HT1080 (cell line): ENCODE results near the gene DTHD1. TPM values are rescaled to one million over a fixed set of nuclear protein-coding genes. Genes with fewer than 3 reads are reported as not detected.

Source experiments
- DNase-seq: peaks from one replicate; pipeline ENCODE4 v3.0.0-alpha.2; 2015; ENCODE audit warnings: low read depth
- total RNA-seq: library from RNA; depleted of rRNA; stranded (reverse); fragments of >200 nt; shearing (Covaris generic); gene quantifications from 2 replicates; pipeline ENCODE4 v1.2.3, GENCODE V29; 2014; rRNA removed

The DTHD1 gene
- total RNA-seq, 1 experiment from 2014 or later = not detected

DNA sequence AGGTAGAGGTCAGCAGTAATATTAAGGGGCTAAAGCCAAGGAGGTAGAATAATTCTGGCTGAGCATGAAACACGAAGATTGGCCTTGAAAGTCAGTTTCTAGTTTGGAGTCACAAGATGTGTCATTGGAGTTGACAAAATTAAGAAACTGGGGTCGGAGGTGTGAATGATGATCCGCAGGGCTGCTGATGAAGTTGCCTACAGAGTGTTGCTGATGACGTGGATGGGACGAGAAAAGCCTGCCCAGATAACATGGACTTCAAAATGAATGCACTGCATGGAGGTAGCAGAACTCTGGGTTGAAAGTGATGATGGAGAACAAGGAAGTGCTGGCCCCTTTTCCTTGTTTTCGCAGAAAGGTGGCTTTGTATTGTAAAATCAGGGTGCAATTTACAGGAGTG, 60.5 kb downstream of the DTHD1 start:
- no peak for DNase-seq

DNA sequence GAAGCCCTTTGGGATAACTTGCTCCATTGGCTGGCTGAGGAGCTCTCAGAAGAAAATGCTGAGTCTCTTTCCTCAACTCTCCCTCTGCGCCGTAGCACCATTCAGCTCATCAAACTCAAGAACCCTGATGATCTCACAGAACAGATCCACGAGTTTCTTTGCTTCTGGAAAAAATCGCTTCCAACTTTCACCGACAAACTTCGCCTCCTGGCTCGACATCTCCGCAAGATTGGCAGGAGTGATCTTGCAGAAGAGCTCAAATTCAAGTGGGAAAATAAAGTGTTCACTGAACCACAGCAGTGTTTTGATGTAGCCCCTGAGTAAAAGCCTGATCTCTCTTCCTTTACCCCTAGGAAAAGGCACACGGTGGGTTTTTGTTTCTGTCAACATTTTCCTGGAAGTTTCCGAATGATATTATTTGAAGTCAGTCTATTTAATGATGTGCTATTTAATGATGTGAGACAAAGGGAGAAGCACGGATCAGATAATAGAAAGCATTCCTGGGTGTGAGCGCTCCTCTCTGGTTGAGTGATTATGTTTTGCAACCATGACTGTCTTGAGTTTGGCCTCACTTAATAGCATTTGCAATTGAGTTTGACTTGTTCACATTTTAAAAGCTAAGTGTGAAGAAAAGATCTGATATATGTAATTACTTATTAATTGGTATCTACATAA, 62.2 kb downstream of the DTHD1 start:
- no peak for DNase-seq

DNA sequence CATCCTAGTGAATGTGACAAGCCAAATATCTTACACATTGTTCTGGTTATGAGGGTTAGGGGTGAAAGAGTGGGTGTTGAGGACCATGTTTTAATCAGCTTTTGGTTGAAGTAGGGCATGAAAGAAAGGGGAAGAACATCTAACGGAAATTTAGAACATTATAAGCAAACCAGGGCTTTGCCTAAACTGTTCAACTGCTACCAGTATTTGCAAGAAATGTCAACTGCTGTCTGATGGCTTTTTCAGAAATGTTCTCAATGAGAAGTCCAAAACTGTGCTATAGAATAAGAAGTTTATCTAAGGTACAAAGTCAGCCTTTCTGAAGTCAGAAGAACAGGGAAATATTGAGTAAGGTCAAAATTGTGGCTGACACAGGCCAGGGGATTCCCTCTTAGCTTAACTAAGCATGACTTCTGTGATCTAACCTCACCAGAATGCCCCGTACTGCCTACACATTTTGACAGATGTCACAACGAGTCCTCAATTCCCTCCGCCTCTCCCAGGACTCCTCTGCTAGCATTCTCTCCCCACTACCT, 67.1 kb downstream of the DTHD1 start:
- no peak for DNase-seq

DNA sequence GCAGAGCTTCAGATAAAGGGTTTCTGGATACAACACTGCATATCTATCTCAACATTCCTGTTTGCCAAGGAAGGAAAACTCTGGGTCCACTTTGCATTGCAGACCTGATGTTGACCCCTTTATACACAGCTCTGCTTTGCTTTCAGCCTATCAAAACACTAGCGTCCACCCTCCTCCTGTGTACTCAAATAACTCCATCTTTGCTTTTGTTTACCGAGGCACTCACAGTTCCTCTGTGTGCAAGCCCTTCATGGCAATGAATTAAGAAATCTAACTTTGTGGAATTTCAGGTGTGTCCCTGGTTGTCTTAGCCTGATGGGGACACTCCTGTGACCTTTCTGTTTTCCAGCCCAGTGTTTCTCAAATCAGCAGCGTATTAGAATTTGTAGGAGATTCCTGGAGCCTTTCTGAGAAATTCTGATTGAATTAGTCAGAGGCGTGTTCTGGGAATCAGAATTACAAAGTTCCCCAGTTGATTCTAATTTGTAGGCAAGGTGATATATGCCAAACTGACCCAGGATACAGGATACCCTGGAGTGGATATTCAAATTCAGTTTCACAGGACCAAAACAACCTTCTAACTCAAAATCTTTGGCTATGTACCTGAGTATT, 68.6 kb downstream of the DTHD1 start:
- peak; percentile 4 for DNase-seq

DNA sequence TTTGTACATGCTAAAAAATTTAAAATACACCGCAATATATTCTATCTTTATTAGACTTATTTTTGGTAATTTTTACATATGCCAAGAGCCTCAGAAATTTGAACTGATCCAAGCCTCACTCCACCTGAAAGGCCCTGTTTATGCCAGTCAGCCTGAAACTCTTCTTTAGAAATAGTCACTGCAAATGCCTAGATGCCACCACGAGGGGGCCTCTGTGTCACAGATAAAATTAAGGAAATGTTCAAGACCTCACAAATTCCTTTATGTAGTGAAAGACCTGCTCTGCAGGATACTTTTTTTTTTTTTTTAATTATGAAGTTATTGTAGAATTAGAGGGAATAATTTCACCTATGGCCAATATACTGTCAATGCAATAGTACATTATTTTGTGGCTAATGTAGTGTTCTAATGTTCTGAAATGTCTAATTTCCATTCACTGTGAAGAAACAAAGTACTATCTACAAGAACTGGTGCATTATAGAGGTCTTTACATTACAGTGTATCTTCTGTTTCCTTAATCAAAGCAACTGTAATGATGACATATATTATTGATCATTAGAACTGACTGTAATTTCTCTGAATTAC, 69.8 kb downstream of the DTHD1 start:
- DNase-seq = peak; percentile 52

DNA sequence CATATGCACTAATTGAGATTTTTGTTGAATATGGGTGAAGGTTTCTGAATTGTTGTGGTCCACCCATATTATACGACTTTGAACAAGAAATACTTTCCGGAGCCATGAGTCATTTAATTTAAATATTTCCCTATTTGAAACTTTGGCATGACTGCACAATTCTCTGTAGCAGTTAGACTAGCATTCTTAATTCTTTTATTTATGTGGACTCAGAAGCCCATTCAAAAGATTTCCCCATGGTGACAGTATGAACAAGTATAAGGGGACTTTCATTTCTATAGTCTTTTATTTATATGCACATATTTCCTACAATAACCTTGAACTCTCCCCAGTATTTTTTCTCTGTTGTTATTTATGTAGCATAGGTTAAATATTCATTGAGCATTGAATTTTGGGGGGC, 72.6 kb downstream of the DTHD1 start:
- DNase-seq = no peak

DNA sequence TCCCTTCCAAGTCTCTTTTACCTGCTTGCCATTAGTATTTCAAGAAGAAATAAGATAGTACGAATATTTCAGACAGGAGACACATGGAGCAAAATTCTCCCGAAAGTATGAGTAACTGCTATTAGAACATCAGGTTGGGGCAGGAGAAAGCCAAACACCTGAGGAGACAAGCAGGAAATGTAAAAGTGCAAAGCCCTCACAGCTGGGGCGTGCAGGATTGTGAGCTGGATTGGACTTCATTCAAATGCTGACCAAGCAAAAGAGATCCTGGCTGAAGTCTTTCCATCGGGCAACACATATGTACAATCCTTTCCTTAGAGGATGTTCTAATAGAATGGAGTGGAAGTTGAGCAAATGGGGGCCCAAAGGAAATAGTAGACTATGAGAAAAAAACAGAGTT, 76.8 kb downstream of the DTHD1 start:
- no peak for DNase-seq

DNA sequence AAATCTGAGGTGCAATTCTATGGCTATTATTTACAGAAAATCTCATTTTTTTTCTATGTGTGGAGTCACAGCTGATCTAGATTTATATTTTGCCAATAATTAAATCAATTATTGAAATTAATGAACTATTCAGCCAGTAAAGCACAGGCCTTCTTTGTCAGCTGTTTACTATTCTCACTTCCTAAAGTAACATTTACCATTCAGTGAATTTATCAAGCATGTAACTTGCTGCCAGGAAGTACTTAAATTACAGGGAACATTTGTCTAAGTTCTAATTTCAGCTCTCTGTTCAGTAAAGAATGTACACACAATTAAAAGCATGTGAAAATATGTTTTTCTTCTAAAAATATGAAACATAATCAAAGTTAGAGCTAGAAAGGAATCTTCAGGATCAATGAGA, 79.3 kb downstream of the DTHD1 start:
- no peak for DNase-seq

DNA sequence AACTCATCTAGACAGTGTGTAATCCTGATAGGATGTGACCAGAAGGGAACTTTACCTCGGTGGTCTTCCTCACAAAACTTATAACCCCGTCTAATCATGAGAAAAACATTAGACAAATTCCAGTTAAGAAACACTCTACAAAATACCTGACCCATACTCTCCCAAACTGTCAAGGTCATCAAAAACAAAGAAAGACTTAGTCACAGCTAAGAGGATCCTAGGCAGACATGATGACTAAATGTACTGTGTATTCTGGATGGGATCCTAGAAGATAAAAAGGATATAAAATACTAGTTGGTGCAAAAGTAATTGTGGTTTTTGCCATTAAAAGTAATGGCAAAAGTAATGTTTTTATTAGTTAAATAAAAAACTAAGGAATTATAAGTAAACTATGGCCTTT, 81.6 kb downstream of the DTHD1 start:
- DNase-seq = peak; percentile 48

DNA sequence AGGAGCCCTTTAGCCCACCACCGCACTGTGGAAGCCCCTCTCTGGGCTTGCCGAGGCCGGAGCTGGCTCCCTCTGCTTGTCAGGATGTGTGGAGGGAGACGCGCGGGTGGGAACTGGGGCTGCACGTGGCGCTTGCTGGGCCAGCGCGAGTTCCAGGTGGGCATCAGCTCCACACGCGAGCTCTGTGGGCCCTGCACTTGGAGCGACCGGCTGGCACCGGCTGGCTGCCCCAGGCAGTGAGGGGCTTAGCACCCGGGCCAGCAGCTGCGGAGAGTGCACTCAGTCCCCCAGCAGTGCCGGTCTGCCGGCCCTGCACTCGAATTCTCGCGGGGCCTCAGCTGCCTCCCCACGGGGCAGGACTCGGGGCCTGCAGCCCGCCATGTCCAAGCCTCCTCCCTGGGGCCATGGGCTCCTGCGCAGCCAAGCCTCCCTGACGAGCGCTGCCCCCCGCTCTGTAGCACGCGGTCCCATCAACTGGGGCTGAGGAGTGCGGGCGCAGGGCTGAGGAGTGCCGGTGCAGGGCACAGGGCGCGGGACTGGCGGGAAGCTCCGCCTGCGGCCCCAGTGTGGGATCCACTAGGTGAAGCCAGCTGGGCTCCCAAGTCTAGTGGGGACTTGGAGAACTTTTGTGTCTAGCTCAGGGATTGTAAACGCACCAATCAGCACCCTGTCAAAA, 93.6 kb downstream of the DTHD1 start:
- no peak for DNase-seq

DNA sequence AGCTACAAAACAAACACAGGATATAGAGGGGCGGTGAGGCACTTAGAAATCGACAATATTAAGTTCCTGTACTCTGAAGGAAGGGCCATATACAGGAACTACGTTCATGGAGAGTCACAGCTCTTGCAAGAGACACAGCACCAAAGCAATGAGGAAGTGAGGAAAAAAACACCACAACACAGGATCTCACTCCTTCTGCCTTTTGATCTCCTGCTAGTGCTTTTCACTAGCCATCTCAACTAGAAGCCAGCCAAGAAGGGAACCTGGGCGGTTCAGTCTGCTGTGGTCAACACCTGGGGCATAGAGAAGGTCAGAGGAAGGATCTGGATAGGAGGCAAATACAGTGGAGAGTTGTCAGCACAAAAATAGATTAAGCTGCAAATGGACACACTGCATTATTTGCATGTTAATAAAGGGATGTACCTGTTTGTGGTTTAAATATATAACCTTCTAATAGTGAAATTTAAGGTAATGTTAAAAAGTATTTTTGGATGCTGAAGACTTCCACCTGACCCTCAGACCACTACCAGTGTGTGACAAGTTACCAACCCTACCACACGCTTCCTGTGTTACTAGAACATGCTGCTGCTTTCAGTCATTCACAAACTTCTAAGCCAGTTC, 104.6 kb downstream of the DTHD1 start:
- peak; percentile 14 for DNase-seq

DNA sequence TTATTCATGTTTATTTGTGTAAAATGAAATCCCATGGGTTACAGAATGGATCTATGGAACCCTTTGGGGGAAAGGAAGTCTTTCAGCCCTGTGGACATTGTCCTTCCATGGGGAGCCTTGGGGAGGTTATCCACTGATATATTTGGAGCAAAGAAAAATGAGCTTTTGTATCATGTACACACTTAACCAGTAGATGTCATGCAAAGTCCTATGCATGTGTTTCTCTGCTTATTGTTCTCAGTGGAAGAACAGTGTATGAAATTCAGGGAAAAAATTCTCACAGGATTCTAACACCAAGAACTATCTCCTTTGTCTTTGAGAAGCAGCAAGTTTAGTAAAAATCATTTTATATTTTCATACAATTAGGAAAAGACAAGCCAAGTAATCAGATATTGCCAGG, 105.3 kb downstream of the DTHD1 start:
- no peak for DNase-seq

DNA sequence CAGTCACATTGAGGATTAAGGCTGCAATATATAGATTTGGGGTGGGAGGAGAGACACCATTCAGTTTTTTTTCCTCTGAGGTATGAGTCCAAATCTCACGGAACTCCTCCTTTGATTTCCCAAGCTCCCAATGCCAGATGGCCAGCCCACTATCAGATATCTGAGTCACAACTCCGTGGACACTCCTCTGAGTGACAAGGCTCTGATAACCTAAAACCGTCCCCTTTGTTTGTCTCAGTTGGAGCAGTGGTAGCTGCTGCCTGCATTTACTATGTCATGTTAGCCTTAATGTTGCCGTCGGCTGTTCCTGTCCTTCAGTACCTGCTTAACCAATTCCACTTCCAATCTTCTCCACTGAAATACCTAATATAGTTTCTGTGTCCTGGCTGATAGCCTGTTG, 107.3 kb downstream of the DTHD1 start:
- DNase-seq = no peak

DNA sequence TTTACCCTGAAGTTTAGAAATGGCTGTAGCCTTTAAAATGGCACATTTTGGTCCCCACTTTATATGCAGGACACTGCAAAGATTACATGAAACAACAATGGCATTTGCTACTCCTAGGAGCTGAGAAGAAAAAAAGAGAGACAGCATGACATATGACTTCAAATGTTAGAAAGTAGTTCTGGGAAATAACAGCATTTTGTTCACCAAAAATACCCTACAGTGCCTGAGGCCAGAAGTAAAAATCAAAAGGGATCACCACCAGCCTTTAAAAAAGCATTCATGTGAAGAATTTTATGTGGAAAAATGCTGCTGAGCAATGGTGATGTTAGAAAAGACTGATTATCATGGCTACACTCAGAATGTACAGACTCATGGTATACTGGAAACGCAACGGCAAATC, 110.0 kb downstream of the DTHD1 start:
- DNase-seq = no peak

DNA sequence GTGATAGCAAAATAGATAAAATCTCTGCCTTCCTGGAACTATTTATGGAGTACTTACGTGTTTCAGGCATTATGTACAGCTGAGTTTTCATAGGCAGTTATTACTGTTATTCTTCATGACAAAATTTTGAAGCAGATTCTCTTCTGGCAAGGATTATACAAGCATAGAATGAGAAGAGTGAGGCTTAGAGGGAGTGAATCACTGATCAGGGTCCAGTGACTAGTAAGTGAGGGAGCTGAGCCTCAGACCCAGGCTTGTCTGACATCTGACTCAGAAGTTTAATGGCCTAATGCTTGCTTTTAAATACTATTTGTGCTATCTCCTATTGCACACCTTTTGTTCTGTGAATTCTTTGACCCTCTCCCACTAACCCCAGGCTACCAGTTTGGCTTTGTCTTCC, 110.6 kb downstream of the DTHD1 start:
- DNase-seq = peak; percentile 14

DNA sequence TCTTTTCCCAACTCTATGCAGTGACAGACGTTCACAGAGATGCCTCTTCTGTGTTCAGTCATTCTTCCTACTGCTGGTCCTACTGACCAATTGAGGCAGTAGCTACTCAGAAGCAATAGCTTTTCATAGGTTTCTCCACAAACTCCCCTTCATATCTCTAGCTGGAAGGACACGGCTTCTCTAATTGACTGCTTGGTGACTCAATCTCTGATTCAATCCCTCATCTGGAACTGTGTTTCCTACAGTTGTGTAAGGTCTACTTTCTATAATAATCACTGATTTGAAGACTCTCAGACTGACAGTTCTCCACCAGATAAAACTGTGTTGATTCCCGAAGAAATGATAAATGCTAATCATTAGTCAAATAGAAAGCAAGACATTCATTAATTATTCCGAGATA, 111.5 kb downstream of the DTHD1 start:
- no peak for DNase-seq

Other genes with a start within 250 kb of the DTHD1 start
- 2.2 and 2.8 TPM in 2 replicates for gene ARAP2, start 37.1 kb upstream of the DTHD1 start, total RNA-seq